ENCODE data around the gene VIPR1.

DNA sequence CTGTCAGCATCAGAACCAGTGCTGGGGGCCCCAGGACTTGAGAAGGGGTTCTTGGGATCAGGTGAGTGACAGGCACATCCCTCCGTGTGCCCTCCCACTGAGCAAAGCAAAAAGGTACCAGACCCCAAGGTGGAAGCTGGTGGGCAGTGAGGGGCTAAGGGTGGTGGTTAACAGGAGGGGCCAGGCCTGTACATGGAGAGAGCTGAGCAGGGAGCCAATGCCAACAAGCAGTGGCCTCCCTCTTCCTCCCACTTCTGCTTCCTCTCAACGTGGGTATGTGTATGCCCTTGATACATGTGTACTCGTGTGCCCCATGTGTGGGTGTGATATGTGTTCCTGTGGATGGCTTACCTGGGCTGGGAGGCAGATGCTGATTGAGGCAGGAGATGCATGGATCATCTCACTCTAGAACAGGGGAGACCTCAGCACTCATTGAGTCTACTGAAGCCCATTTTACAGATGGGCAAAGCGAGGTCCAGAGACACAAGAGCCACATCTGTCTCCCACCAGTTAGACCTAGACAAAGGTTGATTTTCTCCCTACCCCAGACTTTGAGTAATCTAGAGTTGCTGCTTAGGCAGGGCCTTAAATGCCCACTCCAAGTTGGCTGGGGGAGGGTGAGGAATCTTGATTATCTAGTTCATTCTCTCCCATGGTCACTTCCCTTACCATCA is 945 bp downstream of the VIPR1 start:
- TF ChIP-seq, protein P1, sequence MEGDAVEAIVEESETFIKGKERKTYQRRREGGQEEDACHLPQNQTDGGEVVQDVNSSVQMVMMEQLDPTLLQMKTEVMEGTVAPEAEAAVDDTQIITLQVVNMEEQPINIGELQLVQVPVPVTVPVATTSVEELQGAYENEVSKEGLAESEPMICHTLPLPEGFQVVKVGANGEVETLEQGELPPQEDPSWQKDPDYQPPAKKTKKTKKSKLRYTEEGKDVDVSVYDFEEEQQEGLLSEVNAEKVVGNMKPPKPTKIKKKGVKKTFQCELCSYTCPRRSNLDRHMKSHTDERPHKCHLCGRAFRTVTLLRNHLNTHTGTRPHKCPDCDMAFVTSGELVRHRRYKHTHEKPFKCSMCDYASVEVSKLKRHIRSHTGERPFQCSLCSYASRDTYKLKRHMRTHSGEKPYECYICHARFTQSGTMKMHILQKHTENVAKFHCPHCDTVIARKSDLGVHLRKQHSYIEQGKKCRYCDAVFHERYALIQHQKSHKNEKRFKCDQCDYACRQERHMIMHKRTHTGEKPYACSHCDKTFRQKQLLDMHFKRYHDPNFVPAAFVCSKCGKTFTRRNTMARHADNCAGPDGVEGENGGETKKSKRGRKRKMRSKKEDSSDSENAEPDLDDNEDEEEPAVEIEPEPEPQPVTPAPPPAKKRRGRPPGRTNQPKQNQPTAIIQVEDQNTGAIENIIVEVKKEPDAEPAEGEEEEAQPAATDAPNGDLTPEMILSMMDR (IDR thresholded peaks at IDR 0.05) = no peak
- no peak for TF ChIP-seq EZH2 (IDR thresholded peaks at IDR 0.05; ENCODE audit: borderline replicate concordance, insufficient read depth, low read depth, low read length, poor library complexity, severe bottlenecking)
